MM.1S (cell line): ENCODE results near the gene S100A9.

Source experiments
- DNase-seq: peaks from one replicate; pipeline ENCODE4 v3.0.0-alpha.2; 2015
- H2AFZ ChIP-seq: fragments of 300-600 bp; sonication (generic); 2 replicates; pipeline ENCODE4 v1.6.0; 2016; ENCODE audit warnings: antibody characterized with exemption, low read length
- H3F3A ChIP-seq: fragments of 300-600 bp; sonication (generic); 2 replicates; pipeline ENCODE4 v1.6.1; 2016; ENCODE audit warnings: mild to moderate bottlenecking, antibody characterized with exemption, low read length, moderate library complexity, mixed read lengths; ENCODE audit not compliant: insufficient read depth
- H3K27ac ChIP-seq: fragments of 300-600 bp; sonication (generic); 2 replicates; pipeline ENCODE4 v1.5.1; 2016; ENCODE audit warnings: mild to moderate bottlenecking, low read length
- H3K27me3 ChIP-seq: fragments of 300-600 bp; sonication (generic); replicated peaks from 2 replicates; pipeline ENCODE4 v1.6.0; 2016; ENCODE audit warnings: low read length; ENCODE audit not compliant: insufficient read depth
- H3K36me3 ChIP-seq: fragments of 300-600 bp; sonication (generic); replicated peaks from 2 replicates; pipeline ENCODE4 v1.6.1; 2016; ENCODE audit warnings: mild to moderate bottlenecking, low read length, mixed read lengths; ENCODE audit not compliant: insufficient read depth
- H3K4me1 ChIP-seq: fragments of 300-600 bp; sonication (generic); 2 replicates; pipeline ENCODE4 v1.6.1; 2016; ENCODE audit warnings: low read length, mixed read lengths
- H3K4me2 ChIP-seq: fragments of 300-600 bp; sonication (generic); 2 replicates; pipeline ENCODE4 v1.6.0; 2016; ENCODE audit warnings: low read depth, low read length
- H3K4me3 ChIP-seq: fragments of 300-600 bp; sonication (generic); 2 replicates; pipeline ENCODE4 v1.5.1; 2016; ENCODE audit warnings: low read length, mixed read lengths
- H3K79me2 ChIP-seq: fragments of 300-600 bp; sonication (generic); 2 replicates; pipeline ENCODE4 v1.6.1; 2016; ENCODE audit warnings: mixed run types, low read length, mixed read lengths
- H3K9ac ChIP-seq: fragments of 300-600 bp; sonication (generic); 2 replicates; pipeline ENCODE4 v1.6.1; 2016; ENCODE audit warnings: low read length, mixed read lengths
- H3K9me2 ChIP-seq: fragments of 300-600 bp; sonication (generic); replicated peaks from 2 replicates; pipeline ENCODE4 v1.6.1; 2016; ENCODE audit warnings: mild to moderate bottlenecking, low read length, mixed read lengths; ENCODE audit not compliant: insufficient read depth
- H3K9me3 ChIP-seq: fragments of 300-600 bp; sonication (generic); replicated peaks from 2 replicates; pipeline ENCODE4 v1.6.1; 2016; ENCODE audit warnings: mild to moderate bottlenecking, low read length, mixed read lengths; ENCODE audit not compliant: insufficient read depth
- H4K20me1 ChIP-seq: fragments of 300-600 bp; sonication (generic); 2 replicates; pipeline ENCODE4 v1.6.1; 2016; ENCODE audit warnings: mild to moderate bottlenecking, low read length, moderate library complexity, mixed read lengths; ENCODE audit not compliant: insufficient read depth
- EZH2 ChIP-seq: fragments of 300-600 bp; sonication (generic); optimal IDR thresholded peaks from 2 replicates; pipeline ENCODE3; 2017; ENCODE audit warnings: low read depth, mild to moderate bottlenecking, antibody characterized with exemption, low read length, mixed read lengths
- EZH2phosphoT487 ChIP-seq: fragments of 300-600 bp; sonication (generic); IDR thresholded peaks from 2 replicates; pipeline ENCODE4 v1.6.1; 2018; ENCODE audit warnings: antibody characterized with exemption, low read length
- TF ChIP-seq, protein P1 (sequence below): fragments of 300-600 bp; sonication (generic); IDR thresholded peaks from 2 replicates; pipeline ENCODE4 v1.5.1; 2016; ENCODE audit warnings: antibody characterized with exemption, low read length, mixed read lengths

S100A9 gene

DNA sequence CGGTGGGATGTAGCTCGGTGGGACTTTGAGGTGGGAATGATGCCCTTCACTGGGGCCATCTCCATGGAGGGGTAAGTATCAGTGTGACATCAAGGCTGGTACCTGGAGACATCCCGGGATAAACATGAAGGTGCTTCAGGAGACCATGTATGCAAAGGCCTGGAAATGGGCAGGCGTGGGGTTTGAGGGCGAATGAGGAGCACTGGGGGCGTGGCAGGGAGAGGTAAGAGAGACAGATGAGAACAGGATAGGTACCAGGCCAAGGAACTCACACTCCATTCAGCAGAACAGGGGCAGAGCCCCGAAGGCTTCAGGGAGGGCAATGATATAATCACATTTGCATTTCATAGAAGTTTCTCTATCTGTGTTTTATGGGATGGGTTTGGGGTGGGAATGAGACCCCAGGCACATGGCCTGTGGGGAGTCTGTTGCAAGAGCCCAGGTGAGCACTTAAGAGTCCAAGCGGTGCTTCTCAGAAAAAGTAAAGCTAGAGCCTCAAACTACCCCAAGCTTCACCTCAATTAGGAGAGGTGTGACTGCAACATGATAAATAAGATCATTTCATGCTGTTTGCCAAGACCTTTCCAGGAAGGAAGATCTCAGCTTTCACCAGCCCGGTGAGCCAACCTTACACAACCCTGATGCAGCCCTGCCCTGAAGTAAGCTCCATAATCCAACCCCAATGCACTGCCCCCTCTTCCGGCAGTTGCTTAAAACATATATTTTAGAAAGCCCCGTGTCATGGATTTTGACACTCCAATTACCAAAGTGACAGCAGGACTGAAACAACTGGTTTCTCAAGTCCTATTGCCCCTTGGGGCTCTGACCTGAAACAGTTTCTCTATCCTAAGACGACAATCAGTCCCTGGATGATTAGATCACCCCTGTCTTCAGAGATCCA is 7.4 kb downstream of the S100A9 start:
- DNase-seq, result no peak
- Histone ChIP-seq H3K36me3 (no peaks in the 10 kb centered on the region), H3K4me1 (no peaks in the 10 kb centered on the region), H2AFZ (no peak overlapping the region), H3K27ac (no peak overlapping the region), H3K9ac (no peak overlapping the region), H4K20me1 (no peaks in the 10 kb centered on the region), H3K27me3 (no peaks in the 10 kb centered on the region), H3K9me2 (no peaks in the 10 kb centered on the region), H3F3A (no peaks in the 10 kb centered on the region), H3K79me2 (no peaks in the 10 kb centered on the region), H3K9me3 (no peaks in the 10 kb centered on the region), H3K4me2 (no peak overlapping the region), H3K4me3 (no peak overlapping the region)
- TF ChIP-seq, protein P1, sequence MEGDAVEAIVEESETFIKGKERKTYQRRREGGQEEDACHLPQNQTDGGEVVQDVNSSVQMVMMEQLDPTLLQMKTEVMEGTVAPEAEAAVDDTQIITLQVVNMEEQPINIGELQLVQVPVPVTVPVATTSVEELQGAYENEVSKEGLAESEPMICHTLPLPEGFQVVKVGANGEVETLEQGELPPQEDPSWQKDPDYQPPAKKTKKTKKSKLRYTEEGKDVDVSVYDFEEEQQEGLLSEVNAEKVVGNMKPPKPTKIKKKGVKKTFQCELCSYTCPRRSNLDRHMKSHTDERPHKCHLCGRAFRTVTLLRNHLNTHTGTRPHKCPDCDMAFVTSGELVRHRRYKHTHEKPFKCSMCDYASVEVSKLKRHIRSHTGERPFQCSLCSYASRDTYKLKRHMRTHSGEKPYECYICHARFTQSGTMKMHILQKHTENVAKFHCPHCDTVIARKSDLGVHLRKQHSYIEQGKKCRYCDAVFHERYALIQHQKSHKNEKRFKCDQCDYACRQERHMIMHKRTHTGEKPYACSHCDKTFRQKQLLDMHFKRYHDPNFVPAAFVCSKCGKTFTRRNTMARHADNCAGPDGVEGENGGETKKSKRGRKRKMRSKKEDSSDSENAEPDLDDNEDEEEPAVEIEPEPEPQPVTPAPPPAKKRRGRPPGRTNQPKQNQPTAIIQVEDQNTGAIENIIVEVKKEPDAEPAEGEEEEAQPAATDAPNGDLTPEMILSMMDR, result no peak
- TF ChIP-seq EZH2phosphoT487 (no peak), EZH2 (no peak)

- H3K36me3 ChIP-seq, result no peaks in the 10 kb centered on the region
- H3K79me2 ChIP-seq, result no peaks in the 10 kb centered on the region
- H3K4me3 ChIP-seq, result no peak overlapping the region
- DNase-seq, result no peak
- H2AFZ ChIP-seq, result no peak overlapping the region
- no peak overlapping the region for H3K9ac ChIP-seq
- H3K4me1 ChIP-seq, result no peaks in the 10 kb centered on the region
- H4K20me1 ChIP-seq, result no peaks in the 10 kb centered on the region
- no peak overlapping the region for H3K4me2 ChIP-seq
- H3K9me2 ChIP-seq, result no peaks in the 10 kb centered on the region
- no peaks in the 10 kb centered on the region for H3K27me3 ChIP-seq
- no peaks in the 10 kb centered on the region for H3K9me3 ChIP-seq
- H3F3A ChIP-seq, result no peaks in the 10 kb centered on the region
- TF ChIP-seq EZH2, result no peak
- TF ChIP-seq EZH2phosphoT487, result no peak
- TF ChIP-seq, protein P1, result no peak
- H3K27ac ChIP-seq, result no peak overlapping the region
These were observed 8.0 kb downstream of the S100A9 start for GRCh38 chr1:153365696-153366095.

- no peak overlapping the region for H3K4me3 ChIP-seq
- H3K36me3 ChIP-seq, result no peaks in the 10 kb centered on the region
- no peaks in the 10 kb centered on the region for H4K20me1 ChIP-seq
- H3K79me2 ChIP-seq, result no peaks in the 10 kb centered on the region
- no peaks in the 10 kb centered on the region for H3K9me2 ChIP-seq
- H3K4me2 ChIP-seq, result no peak overlapping the region
- no peaks in the 10 kb centered on the region for H3K27me3 ChIP-seq
- no peak overlapping the region for H2AFZ ChIP-seq
- no peaks in the 10 kb centered on the region for H3K4me1 ChIP-seq
- no peak for DNase-seq
- no peak overlapping the region for H3K27ac ChIP-seq
- H3K9ac ChIP-seq, result no peak overlapping the region
- no peaks in the 10 kb centered on the region for H3F3A ChIP-seq
- TF ChIP-seq, protein P1, result no peak
- TF ChIP-seq EZH2phosphoT487 (no peak), EZH2 (no peak)
- no peaks in the 10 kb centered on the region for H3K9me3 ChIP-seq
These were observed 8.6 kb downstream of the S100A9 start for GRCh38 chr1:153366261-153366660.
